Right lobe of liver (tissue), 4 donors: ENCODE data around the gene SLC22A6.

Experiments used
- CTCF ChIP-seq, 4 donors: fragments of 200-600 bp in 3 of 4; fragments of 450-650 bp in 1 of 4; IDR thresholded peaks; one replicate each; pipeline versions ENCODE4 v1.5.1 to v1.8.0; 2016 to 2022; ENCODE audit warnings: antibody characterized with exemption in 4 of 4, mild to moderate bottlenecking in 2 of 4
- POLR2A ChIP-seq: fragments of 450-650 bp; IDR thresholded peaks from one replicate; pipeline ENCODE4 v1.6.1; 2017; ENCODE audit warnings: antibody characterized with exemption, mild to moderate bottlenecking
- donor health status: DM: no; HTN: no; CAD: no.
- donor health status: DM: no; HTN: no; CAD: no.
- donor health status: DM: no; HTN: yes; CAD: no.

GRCh38 chr11:62959422-62959980, 25.3 kb downstream of the SLC22A6 start:
- no peak for TF ChIP-seq CTCF (IDR thresholded peaks at IDR 0.05)
- no peak for TF ChIP-seq POLR2A
